Type B pancreatic cell (in vitro differentiated cells): ENCODE measurements around the gene USH2A. TPM values are rescaled to one million over a fixed set of nuclear protein-coding genes. Genes with fewer than 3 reads are reported as not detected.

ENCODE experiments used
- DNase-seq: peaks from one replicate; pipeline ENCODE4 v3.0.0; 2021; ENCODE audit warnings: mixed read lengths; ENCODE audit not compliant: unreplicated experiment; ENCODE audit errors: extremely low spot score
- H3K27ac Mint-ChIP-seq: 2 replicates; pipeline ENCODE4 v1.8.0; 2021; ENCODE audit warnings: mild to moderate bottlenecking, mixed read lengths
- H3K27me3 Mint-ChIP-seq: 2 replicates; pipeline ENCODE4 v1.8.0; 2021; ENCODE audit warnings: mixed read lengths
- H3K36me3 Mint-ChIP-seq: 2 replicates; pipeline ENCODE4 v1.8.0; 2021; ENCODE audit warnings: mixed read lengths
- H3K4me1 Mint-ChIP-seq: one replicate; pipeline ENCODE4 v1.8.0; 2021; ENCODE audit warnings: mixed read lengths; ENCODE audit not compliant: unreplicated experiment
- H3K4me3 Mint-ChIP-seq: 2 replicates; pipeline ENCODE4 v1.8.0; 2021; ENCODE audit warnings: mild to moderate bottlenecking, mixed read lengths
- H3K9me3 Mint-ChIP-seq: 2 replicates; pipeline ENCODE4 v1.8.0; 2021; ENCODE audit warnings: mixed read lengths
- CTCF ChIP-seq: fragments of 200-600 bp; sonication (generic); conservative IDR thresholded peaks from 2 replicates; pipeline ENCODE4 v1.5.0; 2021; ENCODE audit warnings: antibody characterized with exemption, mild to moderate bottlenecking
- total RNA-seq: library from RNA; stranded (reverse); gene quantifications from 2 replicates; pipeline ENCODE4 v1.2.1, GENCODE V29; 2021; ENCODE audit warnings: low replicate concordance

Gene USH2A
- total RNA-seq, 1 donor from 2014 or later: 0.22 TPM

GRCh38 chr1:215669806-215670491 is 753.3 kb downstream of the USH2A start:
- no peak for DNase-seq
- no peaks in the 10 kb centered on the region for H3K4me1 Mint-ChIP-seq
- no peak overlapping the region for H3K27ac Mint-ChIP-seq
- TF ChIP-seq CTCF: no peak
- H3K4me3 Mint-ChIP-seq: no peak overlapping the region
- no peaks in the 10 kb centered on the region for H3K9me3 Mint-ChIP-seq
- H3K36me3 Mint-ChIP-seq: no peaks in the 10 kb centered on the region
- peaks cover 5% of the 10 kb centered on the region for H3K27me3 Mint-ChIP-seq

GRCh38 chr1:215667761-215668160 is 755.5 kb downstream of the USH2A start:
- Mint-ChIP-seq H3K36me3 (no peaks in the 10 kb centered on the region), H3K27me3 (peaks cover 5% of the 10 kb centered on the region), H3K4me3 (no peak overlapping the region), H3K9me3 (no peaks in the 10 kb centered on the region), H3K4me1 (no peaks in the 10 kb centered on the region), H3K27ac (peak overlapping the region; percentile 4)
- TF ChIP-seq CTCF: no peak
- no peak for DNase-seq

GRCh38 chr1:215665215-215665614 is 758.0 kb downstream of the USH2A start:
- Mint-ChIP-seq H3K4me3 (no peak overlapping the region), H3K36me3 (no peaks in the 10 kb centered on the region), H3K27me3 (no peaks in the 10 kb centered on the region), H3K27ac (no peak overlapping the region), H3K4me1 (no peaks in the 10 kb centered on the region), H3K9me3 (no peaks in the 10 kb centered on the region)
- no peak for TF ChIP-seq CTCF
- no peak for DNase-seq

GRCh38 chr1:215661033-215661432 is 762.2 kb downstream of the USH2A start:
- H3K4me1 Mint-ChIP-seq: no peaks in the 10 kb centered on the region
- no peaks in the 10 kb centered on the region for H3K9me3 Mint-ChIP-seq
- no peak for TF ChIP-seq CTCF
- no peak for DNase-seq
- no peaks in the 10 kb centered on the region for H3K27me3 Mint-ChIP-seq
- H3K27ac Mint-ChIP-seq: no peak overlapping the region
- H3K36me3 Mint-ChIP-seq: no peaks in the 10 kb centered on the region
- no peak overlapping the region for H3K4me3 Mint-ChIP-seq

GRCh38 chr1:215660259-215660658 is 763.0 kb downstream of the USH2A start:
- no peak overlapping the region for H3K4me3 Mint-ChIP-seq
- H3K4me1 Mint-ChIP-seq: no peaks in the 10 kb centered on the region
- no peak overlapping the region for H3K27ac Mint-ChIP-seq
- TF ChIP-seq CTCF: no peak
- H3K36me3 Mint-ChIP-seq: no peaks in the 10 kb centered on the region
- no peaks in the 10 kb centered on the region for H3K27me3 Mint-ChIP-seq
- no peaks in the 10 kb centered on the region for H3K9me3 Mint-ChIP-seq
- DNase-seq: no peak
